HCEC 1CT (cell line): ENCODE data around the gene LPIN1.

ENCODE experiments used
- DNase-seq: peaks from one replicate; pipeline ENCODE4 v3.0.0-alpha.2; 2017

LPIN1 gene

DNA sequence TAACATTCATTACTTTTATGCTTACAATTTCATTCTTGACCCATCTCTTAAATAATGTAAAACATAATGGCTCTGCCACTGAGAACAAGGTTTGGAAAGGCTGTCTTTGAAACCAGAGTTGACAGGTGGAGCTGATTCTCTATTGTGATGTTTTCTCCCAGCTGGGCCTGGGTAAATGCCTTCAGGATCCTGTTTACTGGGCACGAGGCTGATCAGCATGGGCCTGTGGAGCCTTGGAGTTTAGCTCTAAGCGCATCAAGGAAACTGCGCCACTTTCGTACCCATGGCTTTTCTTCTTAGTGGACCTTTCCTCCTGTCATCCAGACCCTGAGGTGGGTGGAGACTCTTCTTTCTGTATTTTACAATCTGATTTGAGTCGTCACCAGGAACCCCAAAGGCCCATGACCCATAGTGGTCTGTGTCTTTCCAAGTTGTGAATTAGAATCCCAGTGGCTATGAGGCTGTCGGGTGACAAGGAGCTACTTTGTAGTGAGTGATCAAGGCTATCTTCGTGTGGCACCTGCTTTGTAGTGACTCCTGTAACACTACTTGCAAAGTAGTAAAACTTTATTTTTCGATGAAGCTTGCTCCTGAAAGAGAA lies 123.1 kb downstream of the LPIN1 start:
- DNase-seq, result no peak

GRCh38 chr2:11870064-11870463 lies 123.6 kb downstream of the LPIN1 start:
- no peak for DNase-seq

DNA sequence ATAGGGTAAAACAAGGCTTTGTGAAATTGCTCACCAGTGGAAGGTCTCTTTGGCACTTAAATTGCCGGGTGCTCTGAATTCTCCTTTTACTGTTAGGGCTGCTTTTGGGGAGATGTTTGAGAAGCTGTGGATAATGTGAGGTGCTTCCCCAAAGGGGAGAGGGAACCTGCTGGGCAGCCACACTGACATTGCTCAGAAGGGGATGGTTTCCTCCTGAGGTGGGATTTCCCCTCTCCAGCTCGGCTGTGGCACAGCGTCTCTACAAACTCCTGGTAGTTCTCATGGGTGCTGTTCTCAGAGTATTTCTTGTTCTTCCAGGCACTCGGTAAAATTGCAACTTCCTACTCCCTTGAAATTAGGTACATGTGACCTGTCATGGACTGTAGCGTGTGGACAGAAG lies 124.2 kb downstream of the LPIN1 start:
- no peak for DNase-seq

- DNase-seq, result no peak
Measured at GRCh38 chr2:11871421-11871820, 125.0 kb downstream of the LPIN1 start.

DNA sequence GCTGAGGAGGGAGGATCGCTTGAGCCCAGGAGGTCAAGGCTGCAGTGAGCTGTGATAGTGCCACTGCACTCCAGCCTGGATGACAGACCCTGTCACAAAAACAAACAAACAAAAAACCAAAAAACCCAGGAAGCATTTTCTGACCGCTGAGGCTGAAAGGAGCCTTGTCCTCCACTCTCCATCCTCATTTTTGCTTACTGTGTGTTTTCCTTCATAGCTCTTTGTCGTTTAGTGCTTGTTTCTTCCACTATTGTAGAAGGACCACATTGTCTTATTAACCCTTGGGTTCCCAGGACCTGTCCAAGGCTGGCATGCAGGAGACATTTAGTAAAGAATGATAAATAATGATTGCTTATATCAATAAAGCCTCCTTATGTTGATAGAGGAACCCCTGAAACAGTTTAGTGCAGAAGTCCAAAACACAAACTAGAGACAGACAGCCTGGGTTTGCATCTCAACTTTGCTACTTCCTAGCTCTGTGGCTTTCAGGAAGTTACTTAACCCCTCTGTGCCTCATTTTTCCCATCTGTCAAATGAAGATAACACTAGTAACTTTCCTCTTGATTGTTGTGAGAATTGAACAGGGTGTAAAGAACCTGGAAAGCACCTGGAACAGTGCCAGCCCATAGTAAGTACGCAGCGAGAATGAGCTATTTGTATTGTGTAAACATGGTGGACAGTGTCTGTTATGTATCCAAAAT lies 126.0 kb downstream of the LPIN1 start:
- no peak for DNase-seq

DNA sequence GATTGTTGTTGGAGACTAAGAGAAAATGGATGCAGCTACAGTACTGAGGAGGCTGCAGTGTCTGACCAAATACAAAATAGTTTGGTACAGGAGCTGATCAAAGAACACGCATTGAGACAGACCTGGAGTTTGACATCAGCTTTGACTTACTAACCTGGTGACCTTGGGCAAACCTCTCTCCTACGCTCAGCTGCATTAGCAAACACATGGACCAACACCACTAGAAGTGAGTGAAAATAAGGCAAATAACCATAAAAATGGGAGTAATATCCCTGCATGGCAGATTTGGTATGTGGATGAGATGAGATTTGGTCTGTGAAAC lies 126.5 kb downstream of the LPIN1 start:
- DNase-seq, result no peak

- peak; percentile 21 for DNase-seq
Measured at GRCh38 chr2:11873356-11874154, 127.1 kb downstream of the LPIN1 start.

DNA sequence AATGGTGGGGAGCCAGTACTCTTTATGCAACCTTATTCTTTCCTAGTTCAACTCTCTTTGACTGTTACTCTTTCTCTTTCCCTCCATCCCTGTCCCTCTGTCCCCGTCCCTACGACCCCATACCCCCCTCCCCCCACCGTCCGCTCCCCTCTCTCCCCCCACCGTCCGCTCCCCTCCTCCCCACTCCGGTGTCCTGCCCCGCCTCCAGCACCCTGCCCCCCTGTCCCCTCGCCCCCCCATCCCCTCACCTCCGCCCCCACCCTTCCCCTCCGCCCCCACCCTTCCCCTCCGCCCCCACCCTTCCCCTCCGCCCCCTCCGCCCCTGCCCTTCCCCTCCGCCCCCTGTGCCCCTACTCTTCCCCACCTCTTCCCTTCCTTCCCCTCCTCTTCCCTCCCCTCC lies 128.4 kb downstream of the LPIN1 start:
- DNase-seq, result no peak

GRCh38 chr2:11875481-11875880 lies 129.0 kb downstream of the LPIN1 start:
- DNase-seq, result no peak

DNA sequence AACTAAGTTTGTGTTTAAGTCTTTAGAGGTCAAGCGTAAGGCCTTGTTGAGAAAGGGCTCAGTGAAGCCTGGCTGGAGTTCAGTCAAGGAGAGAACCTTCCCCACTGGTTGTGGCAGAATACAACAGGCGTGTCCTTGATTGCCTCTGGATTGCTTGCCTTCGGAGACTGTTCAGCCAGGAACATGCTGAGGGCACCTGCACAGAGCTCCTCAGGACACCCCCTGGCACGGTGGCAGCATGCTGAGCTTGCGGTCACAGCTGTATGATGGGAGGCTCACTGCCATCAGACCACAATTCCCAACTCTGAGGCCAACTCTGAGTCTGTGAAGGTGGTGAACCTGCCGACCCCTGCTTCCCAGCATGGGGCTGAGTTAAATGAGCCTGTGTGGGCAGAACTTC lies 130.0 kb downstream of the LPIN1 start:
- no peak for DNase-seq

DNA sequence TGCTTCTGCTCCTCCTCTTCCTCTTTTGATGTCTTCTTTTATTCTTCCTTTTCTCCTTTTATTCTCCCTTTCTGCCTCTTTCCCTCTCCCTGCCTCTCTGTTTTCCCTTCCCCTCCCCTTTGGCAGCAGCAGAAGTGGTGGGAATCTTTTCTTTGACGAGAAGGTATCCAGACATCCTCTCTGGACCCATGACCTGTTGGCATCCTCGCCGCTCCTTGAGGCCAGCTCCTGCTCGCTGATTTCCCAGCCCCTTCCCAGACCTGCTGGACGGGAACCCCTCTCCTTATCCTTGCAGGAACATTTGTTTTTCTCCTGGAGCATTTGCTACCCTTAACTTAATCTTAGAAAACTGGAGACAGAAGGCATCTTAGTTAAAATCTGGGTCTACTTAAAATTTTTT lies 130.5 kb downstream of the LPIN1 start:
- no peak for DNase-seq
